CD4-positive, alpha-beta T cell treated with Interleukin-10 for 1 hour (primary cell): ENCODE measurements around the gene BAHCC1.
"Not testable (repeated sequence)": the region's sequence is repeated elsewhere in the genome, so short reads cannot be mapped to it uniquely, and the experiment has no call there.

Experiments used
- DNase-seq: peaks from one replicate; pipeline ENCODE4 v3.0.0-alpha.2; 2020

The BAHCC1 gene

GRCh38 chr17:81394921-81395599 is at the start of gene BAHCC1:
BAHCC1 (plus strand) TSS chr17:81395457; CDS start chr17:81399740, 4,283 bp downstream.
- peak; percentile 86 for DNase-seq

- DNase-seq: peak; percentile 95
Measured at GRCh38 chr17:81346090-81346907, 49.0 kb upstream of the BAHCC1 start.

- no peak for DNase-seq
Measured at GRCh38 chr17:81346908-81347349, 48.3 kb upstream of the BAHCC1 start.

- no peak for DNase-seq
Measured at GRCh38 chr17:81347437-81347836, 47.8 kb upstream of the BAHCC1 start.

- DNase-seq: no peak
Measured at GRCh38 chr17:81348097-81349055, 46.9 kb upstream of the BAHCC1 start.

GRCh38 chr17:81349397-81350319 is 45.6 kb upstream of the BAHCC1 start:
- no peak for DNase-seq

GRCh38 chr17:81350320-81350890 is 44.9 kb upstream of the BAHCC1 start:
- DNase-seq: no peak

GRCh38 chr17:81351329-81352052 is 43.8 kb upstream of the BAHCC1 start:
- not testable (repeated sequence) for DNase-seq

GRCh38 chr17:81352056-81352455 is 43.2 kb upstream of the BAHCC1 start:
- DNase-seq: not testable (repeated sequence)

GRCh38 chr17:81354252-81354953 is 40.9 kb upstream of the BAHCC1 start:
- DNase-seq: no peak

GRCh38 chr17:81354954-81355347 is 40.3 kb upstream of the BAHCC1 start:
- DNase-seq: no peak

GRCh38 chr17:81359218-81359617 is 36.0 kb upstream of the BAHCC1 start:
- no peak for DNase-seq

GRCh38 chr17:81362001-81362400 is 33.3 kb upstream of the BAHCC1 start:
- DNase-seq: not testable (repeated sequence)

GRCh38 chr17:81364278-81365147 is 30.7 kb upstream of the BAHCC1 start:
- DNase-seq: no peak

GRCh38 chr17:81365148-81365600 is 30.1 kb upstream of the BAHCC1 start:
- no peak for DNase-seq

GRCh38 chr17:81365601-81366585 is 29.4 kb upstream of the BAHCC1 start:
- no peak for DNase-seq

GRCh38 chr17:81366648-81367047 is 28.6 kb upstream of the BAHCC1 start:
- no peak for DNase-seq

GRCh38 chr17:81367171-81367570 is 28.1 kb upstream of the BAHCC1 start:
- no peak for DNase-seq
